Testis (tissue), 3 donors: Measurements from ENCODE around the gene MACROD2. TPM values are rescaled to one million over a fixed set of nuclear protein-coding genes. Genes with fewer than 3 reads are reported as not detected.

Source experiments
- DNase-seq: peaks from one replicate; pipeline ENCODE4 v3.0.0-alpha.2; 2019
- H3K27ac ChIP-seq, 2 donors: fragments of 200-600 bp; sonication (generic); one replicate each; pipeline ENCODE4 v1.5.1; 2019
- H3K27me3 ChIP-seq: fragments of 200-600 bp; sonication (generic); one replicate; pipeline ENCODE4 v1.5.1; 2019
- H3K36me3 ChIP-seq: fragments of 200-600 bp; sonication (generic); one replicate; pipeline ENCODE4 v1.5.1; 2017; ENCODE audit warnings: low read depth; ENCODE audit errors: missing control alignments
- H3K4me1 ChIP-seq: fragments of 200-600 bp; sonication (generic); one replicate; pipeline ENCODE4 v1.5.1; 2019
- H3K4me3 ChIP-seq, 2 donors: fragments of 200-600 bp; sonication (generic); one replicate each; pipeline ENCODE4 v1.5.1; 2017 to 2019
- H3K9me3 ChIP-seq: fragments of 200-600 bp; sonication (generic); one replicate; pipeline ENCODE4 v1.5.1; 2017
- POLR2A ChIP-seq: fragments of 450-650 bp; IDR thresholded peaks from one replicate; pipeline ENCODE4 v1.6.1; 2017; ENCODE audit warnings: antibody characterized with exemption, mild to moderate bottlenecking, moderate library complexity
- WGBS, 2 donors: methylation state at CpG; one replicate each; pipeline ENCODE4 v1.1.5; 2018; 5-methylcytosine and 5-hydroxymethylcytosine counted together
- intact Hi-C: fragments of 100-400 bp; cut with DNase I; formaldehyde crosslinking; loops from one replicate; pipeline ENCODE4 v1.15.1; 2023; ENCODE audit warnings: low total_unique reads
- polyA plus RNA-seq: library from polyadenylated mRNA; stranded (reverse); fragments of 350-450 nt; fragmentation: Illumina TruSeq; extraction: RNeasy Lipid Tissue Mini Kit (QIAGEN cat#74804); gene quantifications from one replicate; pipeline ENCODE4 v1.2.3, GENCODE V29; 2014; ENCODE audit warnings: low read depth, low replicate concordance; ENCODE audit not compliant: insufficient read depth
- total RNA-seq, 2 donors: library from RNA; depleted of rRNA; stranded (reverse); fragments of >200 nt; gene quantifications; one replicate each; pipeline ENCODE4 v1.2.3, GENCODE V29; 2016
- TF ChIP-seq, protein P1 (sequence below), 3 experiments: fragments of 450-650 bp in 2 of 3; fragments of 200-600 bp in 1 of 3; sonication (generic) in 1 of 3; IDR thresholded peaks; one replicate each; pipeline ENCODE4 v1.5.1; 2016 to 2019; ENCODE audit warnings: antibody characterized with exemption in 3 of 3, mild to moderate bottlenecking in 2 of 3, moderate library complexity in 1 of 3

Gene MACROD2
- total and polyA plus RNA-seq, 3 donors from 2014 or later: 12.6 to 20.6 (median 16.8) TPM

DNA sequence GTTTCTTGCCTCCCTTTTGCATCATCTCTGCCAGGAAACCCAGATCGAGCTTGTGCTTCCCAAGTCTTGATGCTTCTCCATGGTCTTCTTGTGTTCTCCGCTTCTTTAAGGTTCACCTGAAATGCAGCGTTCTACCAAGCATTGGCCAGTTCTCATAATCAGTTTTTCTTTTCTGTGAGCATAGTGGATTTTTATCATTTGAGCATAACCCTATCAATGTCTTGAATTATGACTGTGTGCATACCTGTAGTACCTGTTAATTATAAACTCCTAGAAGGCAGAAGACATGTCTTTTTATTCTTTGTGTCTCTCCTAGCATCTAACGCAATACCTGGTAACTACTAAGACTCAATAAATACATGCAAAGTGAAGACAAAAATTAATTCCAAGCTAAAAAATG is 1146.5 kb downstream of the MACROD2 start:
- no peak for TF ChIP-seq POLR2A
- TF ChIP-seq, protein P1, sequence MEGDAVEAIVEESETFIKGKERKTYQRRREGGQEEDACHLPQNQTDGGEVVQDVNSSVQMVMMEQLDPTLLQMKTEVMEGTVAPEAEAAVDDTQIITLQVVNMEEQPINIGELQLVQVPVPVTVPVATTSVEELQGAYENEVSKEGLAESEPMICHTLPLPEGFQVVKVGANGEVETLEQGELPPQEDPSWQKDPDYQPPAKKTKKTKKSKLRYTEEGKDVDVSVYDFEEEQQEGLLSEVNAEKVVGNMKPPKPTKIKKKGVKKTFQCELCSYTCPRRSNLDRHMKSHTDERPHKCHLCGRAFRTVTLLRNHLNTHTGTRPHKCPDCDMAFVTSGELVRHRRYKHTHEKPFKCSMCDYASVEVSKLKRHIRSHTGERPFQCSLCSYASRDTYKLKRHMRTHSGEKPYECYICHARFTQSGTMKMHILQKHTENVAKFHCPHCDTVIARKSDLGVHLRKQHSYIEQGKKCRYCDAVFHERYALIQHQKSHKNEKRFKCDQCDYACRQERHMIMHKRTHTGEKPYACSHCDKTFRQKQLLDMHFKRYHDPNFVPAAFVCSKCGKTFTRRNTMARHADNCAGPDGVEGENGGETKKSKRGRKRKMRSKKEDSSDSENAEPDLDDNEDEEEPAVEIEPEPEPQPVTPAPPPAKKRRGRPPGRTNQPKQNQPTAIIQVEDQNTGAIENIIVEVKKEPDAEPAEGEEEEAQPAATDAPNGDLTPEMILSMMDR (IDR thresholded peaks at IDR 0.05): no peak
- H3K36me3 ChIP-seq: no peaks in the 10 kb centered on the region
- no peaks in the 10 kb centered on the region for H3K9me3 ChIP-seq
- WGBS, 2 donors: 84 to 90% methylated on average over 4 of the region's 4 CpGs
- no peak for DNase-seq
- no peaks in the 10 kb centered on the region for H3K4me1 ChIP-seq
- intact Hi-C loops: no loop called here
- H3K4me3 ChIP-seq: no peak overlapping the region
- H3K27ac ChIP-seq: no peak overlapping the region
- no peaks in the 10 kb centered on the region for H3K27me3 ChIP-seq

DNA sequence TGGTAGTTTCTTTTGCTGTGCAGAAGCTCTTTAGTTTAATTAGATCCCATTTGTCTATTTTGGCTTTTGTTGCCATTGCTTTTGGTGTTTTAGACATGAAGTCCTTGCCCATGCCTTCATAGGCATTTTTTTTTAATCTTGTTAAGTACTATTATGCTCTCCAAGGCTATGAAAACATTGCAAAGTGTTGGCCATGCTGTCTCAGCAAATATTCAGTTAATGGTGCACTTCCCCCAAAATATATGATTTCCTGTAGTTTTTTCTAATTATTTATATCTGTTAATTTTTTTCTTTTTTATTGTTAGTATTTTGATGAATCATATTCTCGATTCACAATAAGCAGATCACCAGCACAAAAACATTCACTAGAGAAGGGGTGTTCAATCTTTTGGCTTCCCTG is 1148.2 kb downstream of the MACROD2 start:
- intact Hi-C loops: no loop called here
- Histone ChIP-seq H3K4me3 (no peak overlapping the region), H3K9me3 (no peaks in the 10 kb centered on the region), H3K36me3 (no peaks in the 10 kb centered on the region), H3K27ac (no peak overlapping the region), H3K27me3 (no peaks in the 10 kb centered on the region), H3K4me1 (no peaks in the 10 kb centered on the region)
- DNase-seq: no peak
- no peak for TF ChIP-seq POLR2A
- TF ChIP-seq, protein P1 (IDR thresholded peaks at IDR 0.05): no peak
- WGBS, 2 donors: 92 to 95% methylated on average over 1 of the region's 1 CpG

DNA sequence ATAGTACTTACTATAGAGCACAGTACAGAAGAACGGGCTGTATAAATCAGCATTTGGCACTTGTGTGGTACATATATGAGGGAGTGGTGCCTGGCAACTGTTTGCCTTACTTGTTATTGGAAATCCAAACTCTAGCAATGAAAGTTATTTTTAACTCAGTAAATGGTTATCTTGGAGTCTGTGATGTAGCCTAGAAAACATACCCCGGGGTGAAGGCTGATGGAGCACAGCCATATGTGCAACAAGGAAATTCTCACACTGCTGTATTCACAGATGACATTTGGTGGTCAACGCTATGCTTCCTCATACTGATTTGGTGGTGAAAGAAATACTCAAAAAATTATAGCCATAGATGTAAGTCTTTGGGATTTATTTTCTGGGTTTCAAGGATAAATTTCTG is 1149.6 kb downstream of the MACROD2 start:
- Histone ChIP-seq H3K27ac (no peak overlapping the region), H3K36me3 (no peaks in the 10 kb centered on the region), H3K4me3 (no peak overlapping the region), H3K4me1 (no peaks in the 10 kb centered on the region), H3K9me3 (no peaks in the 10 kb centered on the region), H3K27me3 (no peaks in the 10 kb centered on the region)
- peak; percentile 17 for DNase-seq
- 54 to 63% methylated on average over 3 of the region's 3 CpGs for WGBS, 2 donors
- TF ChIP-seq, protein P1 (IDR thresholded peaks at IDR 0.05): no peak
- TF ChIP-seq POLR2A: no peak
- intact Hi-C loops: no loop called here

DNA sequence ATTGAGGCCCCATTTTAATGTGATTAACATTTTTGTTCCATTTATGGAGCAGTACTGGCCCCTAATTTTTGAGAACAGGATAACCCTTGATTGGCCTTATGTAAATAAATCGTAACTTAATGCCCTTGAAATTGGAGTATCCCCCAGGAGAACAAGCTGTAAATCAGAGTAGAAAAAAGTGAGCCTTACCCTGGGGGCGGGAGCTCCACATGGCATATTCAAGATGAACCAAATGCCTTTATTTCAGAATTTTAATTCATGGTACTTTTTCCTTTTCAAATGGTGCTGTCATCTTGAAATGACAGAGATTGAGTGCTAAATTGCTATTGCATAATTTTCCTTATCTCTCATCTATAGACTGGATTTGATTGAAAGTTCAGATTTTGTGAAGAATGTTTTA is 1151.6 kb downstream of the MACROD2 start:
- H3K27me3 ChIP-seq: no peaks in the 10 kb centered on the region
- H3K27ac ChIP-seq: no peak overlapping the region
- intact Hi-C loops: no loop called here
- H3K4me3 ChIP-seq: no peak overlapping the region
- TF ChIP-seq, protein P1 (IDR thresholded peaks at IDR 0.05): no peak
- no peak for TF ChIP-seq POLR2A
- DNase-seq: no peak
- H3K9me3 ChIP-seq: no peaks in the 10 kb centered on the region
- H3K4me1 ChIP-seq: no peaks in the 10 kb centered on the region
- WGBS, 2 donors: 66 to 80% methylated on average over 2 of the region's 2 CpGs
- no peaks in the 10 kb centered on the region for H3K36me3 ChIP-seq

DNA sequence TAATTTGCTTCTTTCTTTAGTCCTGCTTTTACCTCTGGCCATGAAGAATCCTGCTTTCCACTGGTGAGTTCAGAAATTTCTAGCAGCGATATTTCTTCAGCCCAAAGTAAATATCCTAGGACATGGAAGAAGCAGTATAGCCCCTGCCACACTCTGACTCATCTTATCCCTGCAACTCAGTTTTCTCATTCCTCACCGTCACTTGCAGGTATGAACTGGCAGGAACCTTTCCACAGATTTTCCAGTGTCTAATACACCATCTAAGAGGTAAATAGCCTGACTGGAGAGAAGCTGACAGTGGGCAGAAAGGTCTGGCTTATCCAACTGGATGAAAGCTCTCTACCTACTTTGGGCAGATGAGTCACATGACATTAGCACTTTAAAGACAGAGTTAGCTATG is 1158.8 kb downstream of the MACROD2 start:
- no peaks in the 10 kb centered on the region for H3K9me3 ChIP-seq
- no peak for DNase-seq
- TF ChIP-seq, protein P1 (IDR thresholded peaks at IDR 0.05): no peak
- TF ChIP-seq POLR2A: no peak
- no peak overlapping the region for H3K27ac ChIP-seq
- no peaks in the 10 kb centered on the region for H3K4me1 ChIP-seq
- H3K36me3 ChIP-seq: no peaks in the 10 kb centered on the region
- WGBS, 2 donors: 96 to 98% methylated on average over 2 of the region's 2 CpGs
- intact Hi-C loops: no loop called here
- H3K4me3 ChIP-seq: no peak overlapping the region
- H3K27me3 ChIP-seq: no peaks in the 10 kb centered on the region
